ENCODE results near the gene ARAF. TPM values are rescaled to one million over a fixed set of nuclear protein-coding genes. Genes with fewer than 3 reads are reported as not detected.

Gene ARAF
- total and polyA plus RNA-seq, 2 of the 13 experiments (the other 11 are each of a cell fraction or from before 2014, with no cell fraction given): 18.0 to 33.1 TPM

DNA sequence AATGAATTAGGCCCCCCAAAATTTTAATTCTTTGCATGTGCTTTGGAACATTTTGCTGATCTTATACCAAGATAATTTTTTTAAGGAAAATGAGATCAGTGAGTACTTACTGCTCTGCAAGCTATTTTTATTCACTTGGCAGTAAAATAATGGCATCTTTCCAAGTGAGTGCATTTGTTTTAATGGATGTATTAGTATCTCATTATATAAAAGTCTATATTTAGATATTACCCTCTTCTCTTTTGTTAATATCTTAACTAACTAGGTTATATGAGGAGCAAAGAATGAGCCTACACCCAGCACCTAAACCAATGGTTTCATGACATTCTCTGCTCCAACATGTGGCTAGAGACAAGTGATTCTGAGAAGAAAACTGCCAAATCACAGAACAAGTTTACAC, 21.1 kb upstream of the ARAF start:
- Histone ChIP-seq H4K20me1 (ENCODE audit: insufficient read depth, low read length) (no peaks in the 10 kb centered on the region), H3K36me3 (replicated peaks in 1 of 2; ENCODE audit: control insufficient read depth in 1 of 2, insufficient read depth in 2 of 2, low read length in 2 of 2) (no peaks in the 10 kb centered on the region), H3K9me3 (ENCODE audit: low read length) (no peaks in the 10 kb centered on the region), H3K4me1 (ENCODE audit: insufficient read depth, low read length) (no peaks in the 10 kb centered on the region), H3K27ac (ENCODE audit: extremely low read length, insufficient read depth, low read length) (no peak overlapping the region), H3K9ac (ENCODE audit: insufficient read depth, low read depth, low read length) (no peak overlapping the region), H3K4me3 (replicated peaks in 1 of 3; ENCODE audit: insufficient read depth in 1 of 3, low read depth in 2 of 3, low read length in 3 of 3) (no peak overlapping the region), H3K4me2 (ENCODE audit: low read depth, low read length) (no peak overlapping the region), H3K79me2 (ENCODE audit: insufficient read depth, low read length) (no peaks in the 10 kb centered on the region), H3K27me3 (ENCODE audit: control insufficient read depth in 1 of 2, insufficient read depth in 2 of 2, low read length in 2 of 2) (no peaks in the 10 kb centered on the region), H2AFZ (ENCODE audit: low read length) (no peak overlapping the region)
- ChIA-PET CTCF (ENCODE audit: low intra/inter-chr PET ratio, low total read pairs) (interaction anchor here (1.8 kb wide), 1 partner anchor 212 kb away, joined by 4 read pairs; no protein-coding TSS in a partner anchor), POLR2A (no interaction called here)
- ATAC-seq: no peak
- DNase-seq (ENCODE audit: low spot score): no peak
- FAIRE-seq: no peak
- in situ Hi-C loops (cut with HindIII; ENCODE audit: extremely low pct_ligation_motif_present, low pct_unique_long_range_greater_than_20kb) (no loop called here), intact Hi-C loops (cut with micrococcal nuclease; ENCODE audit: unreplicated experiment) (loop anchor here (5.0 kb wide), 1 partner anchor 102 kb away; no protein-coding TSS in a partner anchor)
- no TSS peak for BruUV-seq (replicated peaks)
- no peak for TF ChIP-seq ZNF205 (CRISPR knock-in tag; IDR thresholded peaks at IDR 0.05)
- TF ChIP-seq ZFP36 (IDR thresholded peaks at IDR 0.05; ENCODE audit: borderline replicate concordance, low read depth, low read length, partially characterized antibody): no peak
- TF ChIP-seq TMF1 (CRISPR knock-in tag; IDR thresholded peaks at IDR 0.05; ENCODE audit: low read depth): no peak
- TF ChIP-seq SMC3 (IDR thresholded peaks at IDR 0.05; ENCODE audit: low read length): no peak
- TF ChIP-seq ZNF652 (CRISPR knock-in tag; IDR thresholded peaks at IDR 0.05; ENCODE audit: borderline replicate concordance, low read depth): no peak
- TF ChIP-seq, protein P1, sequence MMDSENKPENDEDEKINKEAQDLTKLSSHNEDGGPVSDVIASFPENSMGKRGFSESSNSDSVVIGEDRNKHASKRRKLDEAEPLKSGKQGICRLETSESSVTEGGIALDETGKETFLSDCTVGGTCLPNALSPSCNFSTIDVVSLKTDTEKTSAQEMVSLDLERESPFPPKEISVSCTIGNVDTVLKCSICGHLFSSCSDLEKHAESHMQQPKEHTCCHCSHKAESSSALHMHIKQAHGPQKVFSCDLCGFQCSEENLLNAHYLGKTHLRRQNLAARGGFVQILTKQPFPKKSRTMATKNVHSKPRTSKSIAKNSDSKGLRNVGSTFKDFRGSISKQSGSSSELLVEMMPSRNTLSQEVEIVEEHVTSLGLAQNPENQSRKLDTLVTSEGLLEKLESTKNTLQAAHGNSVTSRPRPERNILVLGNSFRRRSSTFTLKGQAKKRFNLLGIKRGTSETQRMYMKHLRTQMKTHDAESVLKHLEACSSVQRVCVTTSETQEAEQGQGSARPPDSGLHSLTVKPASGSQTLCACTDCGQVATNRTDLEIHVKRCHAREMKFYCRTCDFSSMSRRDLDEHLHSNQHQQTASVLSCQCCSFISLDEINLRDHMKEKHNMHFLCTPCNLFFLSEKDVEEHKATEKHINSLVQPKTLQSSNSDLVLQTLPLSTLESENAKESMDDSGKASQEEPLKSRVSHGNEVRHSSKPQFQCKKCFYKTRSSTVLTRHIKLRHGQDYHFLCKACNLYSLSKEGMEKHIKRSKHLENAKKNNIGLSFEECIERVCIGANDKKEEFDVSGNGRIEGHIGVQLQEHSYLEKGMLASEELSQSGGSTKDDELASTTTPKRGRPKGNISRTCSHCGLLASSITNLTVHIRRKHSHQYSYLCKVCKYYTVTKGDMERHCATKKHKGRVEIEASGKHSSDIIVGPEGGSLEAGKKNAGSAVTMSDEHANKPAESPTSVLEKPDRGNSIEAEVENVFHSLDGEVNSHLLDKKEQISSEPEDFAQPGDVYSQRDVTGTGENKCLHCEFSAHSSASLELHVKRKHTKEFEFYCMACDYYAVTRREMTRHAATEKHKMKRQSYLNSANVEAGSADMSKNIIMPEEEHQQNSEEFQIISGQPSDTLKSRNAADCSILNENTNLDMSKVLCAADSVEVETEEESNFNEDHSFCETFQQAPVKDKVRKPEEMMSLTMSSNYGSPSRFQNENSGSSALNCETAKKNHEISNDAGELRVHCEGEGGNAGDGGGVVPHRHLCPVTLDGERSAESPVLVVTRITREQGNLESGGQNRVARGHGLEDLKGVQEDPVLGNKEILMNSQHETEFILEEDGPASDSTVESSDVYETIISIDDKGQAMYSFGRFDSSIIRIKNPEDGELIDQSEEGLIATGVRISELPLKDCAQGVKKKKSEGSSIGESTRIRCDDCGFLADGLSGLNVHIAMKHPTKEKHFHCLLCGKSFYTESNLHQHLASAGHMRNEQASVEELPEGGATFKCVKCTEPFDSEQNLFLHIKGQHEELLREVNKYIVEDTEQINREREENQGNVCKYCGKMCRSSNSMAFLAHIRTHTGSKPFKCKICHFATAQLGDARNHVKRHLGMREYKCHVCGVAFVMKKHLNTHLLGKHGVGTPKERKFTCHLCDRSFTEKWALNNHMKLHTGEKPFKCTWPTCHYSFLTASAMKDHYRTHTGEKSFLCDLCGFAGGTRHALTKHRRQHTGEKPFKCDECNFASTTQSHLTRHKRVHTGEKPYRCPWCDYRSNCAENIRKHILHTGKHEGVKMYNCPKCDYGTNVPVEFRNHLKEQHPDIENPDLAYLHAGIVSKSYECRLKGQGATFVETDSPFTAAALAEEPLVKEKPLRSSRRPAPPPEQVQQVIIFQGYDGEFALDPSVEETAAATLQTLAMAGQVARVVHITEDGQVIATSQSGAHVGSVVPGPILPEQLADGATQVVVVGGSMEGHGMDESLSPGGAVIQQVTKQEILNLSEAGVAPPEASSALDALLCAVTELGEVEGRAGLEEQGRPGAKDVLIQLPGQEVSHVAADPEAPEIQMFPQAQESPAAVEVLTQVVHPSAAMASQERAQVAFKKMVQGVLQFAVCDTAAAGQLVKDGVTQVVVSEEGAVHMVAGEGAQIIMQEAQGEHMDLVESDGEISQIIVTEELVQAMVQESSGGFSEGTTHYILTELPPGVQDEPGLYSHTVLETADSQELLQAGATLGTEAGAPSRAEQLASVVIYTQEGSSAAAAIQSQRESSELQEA (CRISPR knock-in tag; IDR thresholded peaks at IDR 0.05; ENCODE audit: not compliant biosample characterization): no peak
- TF ChIP-seq, protein P2, sequence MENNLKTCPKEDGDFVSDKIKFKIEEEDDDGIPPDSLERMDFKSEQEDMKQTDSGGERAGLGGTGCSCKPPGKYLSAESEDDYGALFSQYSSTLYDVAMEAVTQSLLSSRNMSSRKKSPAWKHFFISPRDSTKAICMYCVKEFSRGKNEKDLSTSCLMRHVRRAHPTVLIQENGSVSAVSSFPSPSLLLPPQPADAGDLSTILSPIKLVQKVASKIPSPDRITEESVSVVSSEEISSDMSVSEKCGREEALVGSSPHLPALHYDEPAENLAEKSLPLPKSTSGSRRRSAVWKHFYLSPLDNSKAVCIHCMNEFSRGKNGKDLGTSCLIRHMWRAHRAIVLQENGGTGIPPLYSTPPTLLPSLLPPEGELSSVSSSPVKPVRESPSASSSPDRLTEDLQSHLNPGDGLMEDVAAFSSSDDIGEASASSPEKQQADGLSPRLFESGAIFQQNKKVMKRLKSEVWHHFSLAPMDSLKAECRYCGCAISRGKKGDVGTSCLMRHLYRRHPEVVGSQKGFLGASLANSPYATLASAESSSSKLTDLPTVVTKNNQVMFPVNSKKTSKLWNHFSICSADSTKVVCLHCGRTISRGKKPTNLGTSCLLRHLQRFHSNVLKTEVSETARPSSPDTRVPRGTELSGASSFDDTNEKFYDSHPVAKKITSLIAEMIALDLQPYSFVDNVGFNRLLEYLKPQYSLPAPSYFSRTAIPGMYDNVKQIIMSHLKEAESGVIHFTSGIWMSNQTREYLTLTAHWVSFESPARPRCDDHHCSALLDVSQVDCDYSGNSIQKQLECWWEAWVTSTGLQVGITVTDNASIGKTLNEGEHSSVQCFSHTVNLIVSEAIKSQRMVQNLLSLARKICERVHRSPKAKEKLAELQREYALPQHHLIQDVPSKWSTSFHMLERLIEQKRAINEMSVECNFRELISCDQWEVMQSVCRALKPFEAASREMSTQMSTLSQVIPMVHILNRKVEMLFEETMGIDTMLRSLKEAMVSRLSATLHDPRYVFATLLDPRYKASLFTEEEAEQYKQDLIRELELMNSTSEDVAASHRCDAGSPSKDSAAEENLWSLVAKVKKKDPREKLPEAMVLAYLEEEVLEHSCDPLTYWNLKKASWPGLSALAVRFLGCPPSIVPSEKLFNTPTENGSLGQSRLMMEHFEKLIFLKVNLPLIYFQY (CRISPR knock-in tag; IDR thresholded peaks at IDR 0.05; ENCODE audit: borderline replicate concordance): no peak
